Dermis blood vessel endothelial cell (primary cell): ENCODE results near the gene PPP1R15A. TPM values are rescaled to one million over a fixed set of nuclear protein-coding genes. Genes with fewer than 3 reads are reported as not detected.
"Not testable (repeated sequence)": the region's sequence is repeated elsewhere in the genome, so short reads cannot be mapped to it uniquely, and the experiment has no call there.

Source experiments
- DNase-seq: peaks from one replicate; pipeline ENCODE4 v3.0.0; 2010
- total RNA-seq: library from RNA; depleted of rRNA; stranded (reverse); fragments of >200 nt; gene quantifications from 2 replicates; pipeline ENCODE4 v1.2.3, GENCODE V29; 2014

Gene PPP1R15A
- total RNA-seq, 1 donor from 2014 or later, result 59.6 TPM

DNA sequence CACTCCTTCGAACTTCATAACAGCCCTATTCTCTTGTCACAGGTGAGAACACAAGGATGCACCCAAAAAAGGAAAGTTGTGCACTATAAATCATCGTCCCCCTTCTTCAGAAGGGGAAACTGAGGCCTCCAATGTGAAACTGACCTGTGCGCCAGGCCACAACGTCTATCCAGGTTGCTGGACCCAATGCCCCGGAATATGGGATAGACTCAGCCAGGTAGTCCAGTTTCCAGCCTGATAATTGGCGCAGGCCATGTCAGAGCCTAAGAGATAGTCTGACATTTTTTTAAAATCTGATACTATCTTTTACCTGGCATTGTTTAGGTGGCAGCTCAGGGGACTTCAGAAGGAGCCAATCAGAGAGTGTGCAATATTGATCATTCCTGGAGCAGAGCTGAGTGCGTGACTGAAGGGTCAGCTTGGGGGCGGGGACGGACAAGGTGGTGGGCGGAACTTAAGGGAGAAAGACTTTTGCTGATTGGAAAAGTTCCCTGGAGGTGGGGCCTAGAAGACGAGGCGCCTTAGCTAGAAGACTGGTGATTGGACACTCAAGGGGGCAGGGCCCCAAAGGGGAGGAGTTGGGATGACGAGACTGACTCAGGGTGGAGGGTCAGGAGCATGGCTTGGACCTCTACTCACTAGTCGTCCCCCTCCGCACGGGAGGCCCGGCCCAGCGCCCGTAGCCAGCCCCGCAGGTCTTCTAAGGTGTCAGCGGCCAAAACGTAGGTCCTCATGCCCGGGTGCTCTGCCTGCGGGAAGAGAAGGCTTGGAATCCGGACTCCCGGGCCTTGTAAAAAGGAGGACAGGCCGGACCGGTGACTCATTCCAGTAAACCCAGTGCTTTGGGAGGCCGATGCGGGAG, 12.3 kb upstream of the PPP1R15A start:
- no peak for DNase-seq

DNA sequence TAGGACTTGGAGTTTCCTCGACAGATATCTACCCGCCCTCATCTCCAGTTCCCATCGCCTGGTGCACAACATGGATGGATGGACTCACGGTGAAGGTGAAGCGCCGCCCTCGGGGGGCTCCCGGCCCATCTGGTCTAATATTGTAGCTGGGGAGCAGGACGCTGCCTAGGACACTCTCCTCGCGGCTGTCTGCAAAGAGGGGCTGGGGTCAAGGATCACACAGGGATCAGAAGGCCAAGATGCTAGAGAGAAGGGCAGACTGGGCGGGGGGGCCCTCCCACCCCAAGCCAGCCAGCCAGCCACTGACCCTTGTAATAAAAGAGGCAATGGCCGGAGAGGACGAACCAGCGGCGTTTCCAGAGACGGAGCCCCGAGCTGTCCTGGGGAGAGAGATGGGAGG, 10.9 kb upstream of the PPP1R15A start:
- DNase-seq, result no peak

DNA sequence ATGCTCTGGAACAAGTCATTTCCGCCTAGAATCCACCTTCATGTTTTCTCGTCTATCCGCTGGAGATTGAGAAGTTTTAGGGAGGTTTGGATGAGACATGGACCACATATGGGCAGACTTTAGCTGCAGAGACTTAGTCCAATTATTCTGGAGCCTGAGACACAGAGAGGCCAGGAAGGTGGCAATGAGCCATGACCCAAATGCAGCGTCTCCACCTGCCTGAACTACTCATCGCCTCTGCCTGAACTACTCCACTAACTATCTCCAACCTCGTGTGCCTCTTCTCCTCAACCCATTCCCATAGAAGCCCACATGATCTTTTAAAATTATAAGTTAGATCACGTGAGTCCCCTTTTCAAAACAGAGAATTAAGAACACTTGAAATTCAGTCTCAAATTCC, 9.4 kb upstream of the PPP1R15A start:
- no peak for DNase-seq

DNA sequence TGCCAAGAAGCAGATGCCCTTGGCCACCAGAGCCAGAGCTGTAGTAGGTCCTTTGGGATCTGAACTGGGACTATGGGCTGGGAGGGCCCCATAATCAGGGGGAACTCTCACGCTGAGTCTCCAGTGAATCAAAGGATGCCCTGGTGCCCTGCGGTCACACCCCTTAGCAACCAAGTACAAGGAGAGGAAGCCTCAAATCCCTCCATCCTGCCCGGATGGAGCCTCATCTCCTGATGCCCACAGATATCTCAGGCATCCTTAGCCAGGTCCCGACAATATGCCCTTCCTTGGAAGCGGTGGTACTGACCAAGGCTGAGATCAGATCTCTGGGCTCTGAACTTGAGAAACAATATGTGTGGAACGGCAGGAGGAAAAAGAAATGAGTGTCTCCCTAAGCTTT, 5.5 kb upstream of the PPP1R15A start:
- DNase-seq, result no peak

DNA sequence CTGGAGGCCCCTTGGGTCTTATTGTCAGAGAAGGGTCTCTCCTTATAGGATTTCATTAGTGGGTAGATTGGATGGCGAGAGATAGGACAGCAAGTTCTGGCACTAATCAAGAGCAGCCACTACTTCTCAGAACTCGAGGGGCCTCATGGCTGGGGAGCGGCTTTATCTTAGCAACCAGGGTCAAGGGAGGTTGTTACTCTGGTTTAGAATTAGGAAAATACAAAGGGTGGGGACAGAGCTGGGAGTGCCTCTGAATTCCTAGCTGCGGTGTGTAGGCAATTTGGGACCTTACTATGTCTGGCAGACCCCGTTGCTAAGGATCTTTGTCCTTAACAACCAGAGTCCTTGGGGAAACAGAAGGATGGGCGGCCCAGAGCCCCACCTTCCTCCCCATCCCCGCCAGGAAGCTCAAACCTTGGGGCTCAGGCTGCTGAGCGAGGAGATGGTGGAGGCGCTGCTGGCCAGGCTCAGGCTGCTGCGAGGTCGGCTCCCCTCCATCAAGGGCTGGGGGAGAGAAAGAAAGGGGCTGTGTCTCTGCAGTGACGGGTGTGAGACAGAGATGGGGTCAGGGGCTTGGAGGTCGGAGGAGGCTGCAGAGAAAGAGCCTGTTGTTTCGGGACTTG, 5.0 kb upstream of the PPP1R15A start:
- no peak for DNase-seq

DNA sequence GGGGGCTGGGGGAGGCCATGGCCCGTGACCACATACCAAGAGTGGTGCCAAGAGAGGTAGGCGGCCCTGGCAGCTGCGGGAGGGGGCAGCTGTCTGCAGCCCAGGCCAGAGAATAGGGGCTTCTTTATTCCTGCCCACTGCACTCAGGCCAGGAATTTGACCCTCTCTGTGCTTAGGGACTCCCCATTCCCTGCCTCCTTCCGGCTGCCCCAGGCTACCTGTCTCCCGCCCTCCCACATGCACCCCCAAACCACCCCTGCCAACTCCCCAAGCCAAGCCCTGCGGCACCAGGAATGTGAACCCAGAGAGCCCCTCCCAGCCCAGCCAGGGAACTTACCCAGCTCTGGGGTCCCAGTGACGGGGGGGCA, 4.5 kb upstream of the PPP1R15A start:
- no peak for DNase-seq

DNA sequence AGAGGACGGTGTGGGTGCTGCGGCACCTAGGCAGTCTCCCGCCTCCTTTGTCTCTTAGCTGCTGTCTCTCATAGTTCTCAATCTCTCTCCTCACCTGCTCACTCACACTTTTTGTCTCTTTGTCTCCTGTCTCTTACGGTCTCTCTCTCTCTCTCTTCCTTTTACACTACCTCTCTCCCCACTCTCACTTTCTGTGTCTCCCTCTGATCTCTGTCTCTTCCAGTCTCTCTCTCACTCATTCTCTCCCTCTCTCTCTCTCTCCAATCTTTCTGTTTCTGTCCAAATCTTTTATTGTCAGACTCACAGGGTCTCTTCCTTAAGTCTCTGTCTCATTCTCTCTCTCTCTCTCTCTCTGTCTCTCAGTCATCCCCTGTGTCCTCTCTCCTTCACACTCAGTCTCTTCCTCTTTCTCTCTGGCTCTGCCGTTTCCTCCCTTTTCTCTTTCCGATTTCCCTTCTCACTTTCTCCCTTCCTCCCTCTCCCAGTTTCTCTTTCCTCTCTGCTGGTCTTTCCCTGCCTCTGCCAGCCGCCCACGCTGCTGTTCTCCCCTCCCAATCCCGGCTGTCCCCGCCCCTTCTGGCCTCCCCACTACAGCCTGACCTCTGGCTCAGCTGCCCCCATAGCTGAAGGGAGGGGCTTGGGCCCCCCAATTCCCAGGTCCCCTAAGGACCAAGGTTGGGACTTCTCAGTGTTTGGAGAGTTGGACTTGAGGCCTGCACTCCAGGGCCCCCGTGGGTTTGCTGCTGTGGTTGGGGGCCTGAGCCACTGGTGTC, 3.9 kb upstream of the PPP1R15A start, which contains the start of gene PLEKHA4:
TSS of gene PLEKHA4 (minus strand) at position 504 of the 773 bp plus-strand sequence. CDS start 997 bp downstream, outside the sequence.
- DNase-seq, result no peak

DNA sequence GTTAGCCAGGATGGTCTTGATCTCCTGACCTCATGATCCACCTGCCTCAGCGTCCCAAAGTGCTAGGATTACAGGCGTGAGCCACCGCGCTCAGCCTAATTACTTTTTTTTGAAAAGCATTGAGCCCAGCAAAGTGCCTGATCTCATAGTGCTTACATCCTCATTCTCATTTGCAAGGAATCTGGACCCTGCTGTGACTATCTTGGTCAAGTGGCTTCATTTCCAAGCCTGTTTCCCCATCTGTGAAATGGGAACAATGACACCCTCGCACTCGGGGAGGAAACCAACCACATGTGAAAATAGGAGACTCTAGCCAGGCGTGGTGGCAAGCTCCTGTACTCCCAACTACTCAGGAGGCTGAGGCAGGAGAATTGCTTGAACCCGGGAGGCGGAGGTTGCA, 2.2 kb upstream of the PPP1R15A start:
- no peak for DNase-seq

DNA sequence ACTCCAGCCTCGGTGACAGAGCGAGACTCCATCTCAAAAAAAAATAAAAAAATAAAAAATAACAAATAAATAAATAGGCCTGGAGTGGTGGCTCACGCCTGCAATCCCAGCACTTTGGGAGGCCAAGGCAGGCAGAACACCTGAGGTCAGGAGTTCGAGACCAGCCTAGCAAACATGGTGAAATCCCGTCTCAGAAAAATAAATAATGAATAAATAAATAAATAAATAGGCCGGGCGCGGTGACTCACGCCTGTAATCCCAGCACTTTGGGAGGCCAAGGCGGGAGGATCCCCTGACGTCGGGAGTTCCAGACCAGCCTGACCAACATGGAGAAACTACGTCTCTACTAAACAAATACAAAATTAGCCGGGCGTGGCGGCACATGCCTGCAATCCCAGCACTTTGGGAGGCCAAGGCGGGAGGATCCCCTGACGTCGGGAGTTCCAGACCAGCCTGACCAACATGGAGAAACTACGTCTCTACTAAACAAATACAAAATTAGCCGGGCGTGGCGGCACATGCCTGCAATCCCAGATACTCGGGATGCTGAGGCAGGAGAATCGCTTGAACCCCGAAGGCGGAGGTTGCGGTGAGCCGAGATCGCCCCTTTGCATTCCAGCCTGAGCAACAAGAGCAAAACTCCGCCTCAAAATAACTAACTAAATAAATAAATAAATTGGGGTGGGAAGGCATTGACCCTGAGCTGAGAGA, 595 bp upstream of the PPP1R15A start:
- DNase-seq, result not testable (repeated sequence)

DNA sequence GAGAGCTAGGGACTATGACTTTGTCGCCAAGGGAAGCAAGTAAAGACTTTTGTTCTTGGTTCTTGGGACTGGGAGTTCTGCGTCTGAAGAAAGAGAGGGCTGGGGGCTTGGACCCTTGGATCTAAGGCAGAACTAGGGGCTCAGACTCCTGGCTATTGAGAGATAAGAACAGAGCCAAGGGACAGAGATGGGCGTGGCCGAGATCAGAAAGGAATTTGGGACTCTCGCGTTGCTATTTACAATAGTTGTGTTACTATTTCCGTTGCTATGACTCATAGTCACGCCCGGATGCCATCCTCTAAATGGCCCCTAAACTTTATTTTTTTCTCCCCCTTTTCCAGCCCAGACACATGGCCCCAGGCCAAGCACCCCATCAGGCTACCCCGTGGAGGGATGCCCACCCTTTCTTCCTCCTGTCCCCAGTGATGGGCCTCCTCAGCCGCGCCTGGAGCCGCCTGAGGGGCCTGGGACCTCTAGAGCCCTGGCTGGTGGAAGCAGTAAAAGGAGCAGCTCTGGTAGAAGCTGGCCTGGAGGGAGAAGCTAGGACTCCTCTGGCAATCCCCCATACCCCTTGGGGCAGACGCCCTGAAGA, 759 bp downstream of the PPP1R15A start:
- DNase-seq, result peak; percentile 96

DNA sequence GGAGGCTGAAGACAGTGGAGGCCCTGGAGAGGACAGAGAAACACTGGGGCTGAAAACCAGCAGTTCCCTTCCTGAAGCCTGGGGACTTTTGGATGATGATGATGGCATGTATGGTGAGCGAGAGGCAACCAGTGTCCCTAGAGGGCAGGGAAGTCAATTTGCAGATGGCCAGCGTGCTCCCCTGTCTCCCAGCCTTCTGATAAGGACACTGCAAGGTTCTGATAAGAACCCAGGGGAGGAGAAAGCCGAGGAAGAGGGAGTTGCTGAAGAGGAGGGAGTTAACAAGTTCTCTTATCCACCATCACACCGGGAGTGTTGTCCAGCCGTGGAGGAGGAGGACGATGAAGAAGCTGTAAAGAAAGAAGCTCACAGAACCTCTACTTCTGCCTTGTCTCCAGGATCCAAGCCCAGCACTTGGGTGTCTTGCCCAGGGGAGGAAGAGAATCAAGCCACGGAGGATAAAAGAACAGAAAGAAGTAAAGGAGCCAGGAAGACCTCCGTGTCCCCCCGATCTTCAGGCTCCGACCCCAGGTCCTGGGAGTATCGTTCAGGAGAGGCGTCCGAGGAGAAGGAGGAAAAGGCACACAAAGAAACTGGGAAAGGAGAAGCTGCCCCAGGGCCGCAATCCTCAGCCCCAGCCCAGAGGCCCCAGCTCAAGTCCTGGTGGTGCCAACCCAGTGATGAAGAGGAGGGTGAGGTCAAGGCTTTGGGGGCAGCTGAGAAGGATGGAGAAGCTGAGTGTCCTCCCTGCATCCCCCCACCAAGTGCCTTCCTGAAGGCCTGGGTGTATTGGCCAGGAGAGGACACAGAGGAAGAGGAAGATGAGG, 1.5 kb downstream of the PPP1R15A start:
- peak; percentile 39 for DNase-seq

DNA sequence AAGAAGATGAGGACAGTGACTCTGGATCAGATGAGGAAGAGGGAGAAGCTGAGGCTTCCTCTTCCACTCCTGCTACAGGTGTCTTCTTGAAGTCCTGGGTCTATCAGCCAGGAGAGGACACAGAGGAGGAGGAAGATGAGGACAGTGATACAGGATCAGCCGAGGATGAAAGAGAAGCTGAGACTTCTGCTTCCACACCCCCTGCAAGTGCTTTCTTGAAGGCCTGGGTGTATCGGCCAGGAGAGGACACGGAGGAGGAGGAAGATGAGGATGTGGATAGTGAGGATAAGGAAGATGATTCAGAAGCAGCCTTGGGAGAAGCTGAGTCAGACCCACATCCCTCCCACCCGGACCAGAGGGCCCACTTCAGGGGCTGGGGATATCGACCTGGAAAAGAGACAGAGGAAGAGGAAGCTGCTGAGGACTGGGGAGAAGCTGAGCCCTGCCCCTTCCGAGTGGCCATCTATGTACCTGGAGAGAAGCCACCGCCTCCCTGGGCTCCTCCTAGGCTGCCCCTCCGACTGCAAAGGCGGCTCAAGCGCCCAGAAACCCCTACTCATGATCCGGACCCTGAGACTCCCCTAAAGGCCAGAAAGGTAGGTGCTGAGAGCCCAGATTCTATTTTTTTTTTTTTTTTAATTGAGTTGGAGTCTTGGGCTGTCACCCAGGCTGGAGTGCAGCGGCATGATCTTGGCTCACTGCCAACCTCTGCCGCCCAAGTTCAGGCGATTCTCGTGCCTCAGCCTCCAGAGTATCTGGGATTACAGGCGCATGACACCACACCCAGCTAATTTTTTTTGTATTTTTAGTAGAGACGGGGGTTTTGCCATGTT, 2.3 kb downstream of the PPP1R15A start:
- peak; percentile 70 for DNase-seq

DNA sequence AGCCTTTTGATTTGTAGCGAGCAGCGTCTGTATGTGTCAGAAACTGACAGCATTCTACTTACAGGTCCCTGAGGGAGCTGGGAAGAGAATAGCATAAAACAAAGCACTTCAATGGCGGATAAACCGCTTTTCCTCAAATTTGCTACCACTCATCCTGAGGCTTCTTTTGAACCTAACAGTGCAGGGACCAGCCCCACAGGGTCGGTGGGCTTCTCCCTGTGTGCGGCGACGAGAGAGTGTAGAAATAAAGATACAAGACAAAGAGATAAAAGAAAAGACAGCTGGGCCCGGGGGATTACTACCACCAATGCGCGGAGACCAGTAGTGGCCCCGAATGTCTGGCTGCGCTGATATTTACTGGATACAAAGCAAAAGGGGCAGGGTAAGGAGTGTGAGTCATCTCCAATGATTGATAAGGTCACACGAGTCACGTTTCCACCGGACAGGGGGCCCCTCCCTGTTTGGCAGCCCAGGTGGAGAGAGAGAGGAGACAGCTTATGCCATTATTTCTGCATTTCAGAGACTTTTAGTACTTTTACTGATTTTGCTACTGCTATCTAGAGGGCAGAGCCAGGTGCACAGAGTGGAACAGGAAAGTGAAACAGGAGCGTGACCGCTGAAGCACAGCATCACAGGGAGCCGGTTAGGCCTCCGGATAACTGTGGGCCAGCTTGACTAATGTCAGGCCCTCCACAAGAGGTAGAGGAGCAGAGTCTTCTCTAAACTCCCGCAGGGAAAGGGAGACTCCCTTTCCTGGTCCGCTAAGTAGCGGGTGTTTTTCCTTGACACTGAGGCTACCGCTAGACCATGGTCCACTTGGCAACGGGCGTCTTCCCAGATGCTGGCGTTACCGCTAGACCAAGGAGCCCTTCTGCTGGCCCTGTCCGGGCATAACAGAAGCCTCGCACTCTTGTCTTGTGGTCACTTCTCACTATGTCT, 4.1 kb downstream of the PPP1R15A start:
- peak; percentile 79 for DNase-seq

DNA sequence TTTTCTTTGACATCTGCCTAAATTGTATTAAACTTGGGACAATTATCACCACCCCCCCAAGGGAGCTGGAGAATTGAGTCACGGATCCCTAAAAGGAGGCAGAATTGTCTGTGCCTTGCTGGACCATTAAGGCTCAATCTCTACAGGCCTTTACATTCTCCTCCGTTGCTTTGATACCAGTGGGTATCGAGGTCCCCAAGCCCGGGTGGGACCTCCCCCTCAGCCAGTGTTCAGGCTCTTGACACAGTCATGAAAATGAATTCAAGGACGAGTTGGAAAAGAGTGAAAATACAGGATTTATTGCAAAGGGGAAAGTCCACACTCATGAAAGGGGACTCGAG, 5.6 kb downstream of the PPP1R15A start:
- DNase-seq, result no peak

DNA sequence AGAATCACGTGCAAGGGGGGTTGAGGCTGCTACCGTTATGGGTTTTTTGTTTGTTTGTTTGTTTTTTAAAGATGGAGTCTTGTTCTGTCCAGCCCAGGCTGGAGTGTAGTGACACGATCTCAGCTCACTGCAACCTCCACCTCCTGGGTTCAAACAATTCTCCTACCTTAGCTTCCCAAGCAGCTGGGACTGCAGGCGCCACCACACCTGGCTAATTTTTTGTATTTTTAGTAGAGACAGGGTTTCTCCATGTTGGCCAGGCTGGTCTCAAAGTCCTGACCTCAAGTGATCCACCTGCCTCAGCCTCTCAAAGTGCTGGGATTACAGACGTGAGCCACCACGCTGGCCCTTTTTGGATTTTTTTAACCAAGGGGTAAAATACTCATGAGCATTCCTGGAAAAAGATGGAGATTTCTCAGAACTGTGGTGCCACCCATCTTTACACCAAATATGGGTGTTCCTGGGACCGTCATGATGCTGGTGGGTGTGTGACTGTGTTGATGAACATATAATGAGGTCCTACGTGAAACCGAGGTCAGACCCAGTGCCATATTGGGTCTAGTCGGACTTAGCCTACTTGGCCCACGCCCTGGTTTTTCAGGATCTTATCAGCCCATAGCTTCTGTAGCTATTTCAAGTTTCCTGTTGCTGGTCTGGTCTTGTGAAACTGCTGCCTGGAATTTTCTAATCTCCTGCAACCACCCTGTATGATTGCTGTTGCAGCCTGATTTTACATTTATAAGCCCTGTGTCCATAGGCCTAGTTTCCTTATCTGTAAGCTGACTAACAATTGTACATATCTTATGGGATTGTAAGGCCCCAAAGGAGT, 6.2 kb downstream of the PPP1R15A start:
- DNase-seq, result peak; percentile 40

DNA sequence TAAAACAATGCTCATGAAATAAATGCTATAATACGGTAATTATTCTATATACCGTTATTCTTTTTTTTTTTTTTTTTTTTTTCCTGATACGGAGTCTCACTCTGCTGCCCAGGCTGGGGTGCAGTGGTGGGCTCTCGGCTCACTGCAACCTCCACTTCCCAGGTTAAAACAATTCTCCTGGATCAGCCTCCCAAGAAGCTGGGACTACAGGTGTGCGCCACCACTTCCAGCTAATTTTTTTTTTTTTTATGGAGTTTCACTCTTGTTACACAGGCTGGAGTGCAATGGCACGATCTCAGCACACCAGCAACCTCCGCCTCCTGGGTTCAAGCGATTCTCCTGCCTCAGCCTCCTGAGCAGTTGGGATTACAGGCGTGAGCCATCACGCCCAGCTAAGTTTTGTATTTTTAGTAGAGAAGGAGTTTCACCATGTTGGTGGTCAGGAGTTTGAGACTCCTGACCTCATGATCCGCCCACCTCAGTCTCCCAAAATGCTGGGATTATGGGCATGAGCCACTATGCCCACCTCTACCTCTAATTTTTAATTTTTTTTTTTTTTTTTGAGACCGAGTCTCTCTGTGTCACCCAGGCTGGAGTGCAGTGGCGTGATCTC, 6.9 kb downstream of the PPP1R15A start:
- no peak for DNase-seq

DNA sequence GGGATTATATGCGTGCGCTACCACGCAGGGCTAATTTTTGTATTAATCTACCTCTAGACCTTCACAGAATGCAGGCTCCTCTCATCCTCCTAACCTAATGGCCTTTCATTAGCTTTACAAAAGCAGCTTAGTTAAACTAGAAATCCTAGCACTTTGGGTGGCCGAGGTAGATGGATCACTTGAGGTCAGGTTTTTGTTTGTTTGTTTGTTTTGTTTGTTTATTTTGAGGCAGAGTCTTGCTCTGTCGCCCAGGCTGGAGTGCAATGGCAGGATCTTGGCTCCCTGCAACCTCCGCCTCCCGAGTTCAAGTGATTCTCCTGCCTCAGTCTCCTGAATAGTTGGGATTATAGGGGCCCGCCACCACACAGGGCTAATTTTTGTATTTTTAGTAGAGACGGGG, 7.5 kb downstream of the PPP1R15A start:
- not testable (repeated sequence) for DNase-seq
